ENCODE data around the gene MAPK8.

The MAPK8 gene

DNA sequence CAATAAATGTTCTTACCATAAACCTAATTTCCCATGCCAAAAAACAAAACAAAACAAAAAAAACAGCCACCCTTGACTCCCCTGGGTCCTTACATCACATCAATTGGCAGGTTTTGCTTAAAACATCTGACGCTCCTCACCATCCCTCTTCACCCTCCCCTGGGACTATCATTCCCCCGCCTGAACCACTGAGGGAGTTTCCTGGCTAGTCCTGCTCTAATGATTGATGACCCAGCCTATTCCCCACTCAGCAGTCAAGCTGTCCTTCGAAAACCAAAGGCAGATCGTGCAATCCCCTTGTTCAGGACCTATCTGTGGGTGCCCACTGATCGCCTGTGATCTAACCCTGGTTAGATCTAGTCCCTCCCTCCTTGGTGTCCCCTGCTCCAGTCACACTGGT is 20.8 kb upstream of the MAPK8 start:
- Histone ChIP-seq H3K36me3 (ENCODE audit: insufficient read depth, insufficient read length, low read length) (no peaks in the 10 kb centered on the region), H3K4me1 (ENCODE audit: insufficient read depth, insufficient read length) (no peaks in the 10 kb centered on the region), H3K27me3 (ENCODE audit: insufficient read depth, insufficient read length) (no peaks in the 10 kb centered on the region), H3K9me3 (ENCODE audit: insufficient read depth, low read length) (peaks cover 10% of the 10 kb centered on the region; the same call in 1 of the 2 replicates), H3K4me3 (ENCODE audit: insufficient read length, low read depth) (no peak overlapping the region), H3K9ac (ENCODE audit: insufficient read length, low read depth) (no peak overlapping the region)
- DNase-seq (ENCODE audit: low read depth, low spot score) = no peak
- TF ChIP-seq SUZ12 (IDR thresholded peaks at IDR 0.05; ENCODE audit: extremely low read depth, insufficient read depth, insufficient read length) = no peak
- no peak for TF ChIP-seq YY1 (IDR thresholded peaks at IDR 0.05; ENCODE audit: insufficient read depth, insufficient read length)
- no peak for TF ChIP-seq ZNF274 (IDR thresholded peaks at IDR 0.05; ENCODE audit: low read depth, low read length)

DNA sequence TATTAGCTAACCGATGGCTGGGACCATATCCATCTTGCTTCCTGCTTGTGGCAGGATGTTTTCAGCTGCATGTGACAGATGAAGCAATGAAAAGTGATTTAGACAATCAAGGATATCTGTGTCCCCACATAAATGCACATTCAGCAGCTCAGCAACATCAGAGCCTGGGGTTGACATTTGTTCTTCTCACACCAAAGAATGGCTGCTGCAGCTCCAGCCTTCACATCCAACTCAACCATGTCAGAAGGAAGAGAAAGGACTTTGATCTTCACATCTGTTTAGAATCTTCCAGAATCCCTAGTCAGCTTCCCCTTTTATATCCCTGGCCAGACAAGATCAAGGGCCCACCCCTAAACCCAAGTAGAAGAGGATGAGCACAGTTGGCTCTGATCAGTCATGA is 20.1 kb upstream of the MAPK8 start:
- DNase-seq (ENCODE audit: low read depth, low spot score) = no peak
- TF ChIP-seq YY1 (IDR thresholded peaks at IDR 0.05; ENCODE audit: insufficient read depth, insufficient read length) = no peak
- no peak for TF ChIP-seq ZNF274 (IDR thresholded peaks at IDR 0.05; ENCODE audit: low read depth, low read length)
- TF ChIP-seq SUZ12 (IDR thresholded peaks at IDR 0.05; ENCODE audit: extremely low read depth, insufficient read depth, insufficient read length) = no peak

DNA sequence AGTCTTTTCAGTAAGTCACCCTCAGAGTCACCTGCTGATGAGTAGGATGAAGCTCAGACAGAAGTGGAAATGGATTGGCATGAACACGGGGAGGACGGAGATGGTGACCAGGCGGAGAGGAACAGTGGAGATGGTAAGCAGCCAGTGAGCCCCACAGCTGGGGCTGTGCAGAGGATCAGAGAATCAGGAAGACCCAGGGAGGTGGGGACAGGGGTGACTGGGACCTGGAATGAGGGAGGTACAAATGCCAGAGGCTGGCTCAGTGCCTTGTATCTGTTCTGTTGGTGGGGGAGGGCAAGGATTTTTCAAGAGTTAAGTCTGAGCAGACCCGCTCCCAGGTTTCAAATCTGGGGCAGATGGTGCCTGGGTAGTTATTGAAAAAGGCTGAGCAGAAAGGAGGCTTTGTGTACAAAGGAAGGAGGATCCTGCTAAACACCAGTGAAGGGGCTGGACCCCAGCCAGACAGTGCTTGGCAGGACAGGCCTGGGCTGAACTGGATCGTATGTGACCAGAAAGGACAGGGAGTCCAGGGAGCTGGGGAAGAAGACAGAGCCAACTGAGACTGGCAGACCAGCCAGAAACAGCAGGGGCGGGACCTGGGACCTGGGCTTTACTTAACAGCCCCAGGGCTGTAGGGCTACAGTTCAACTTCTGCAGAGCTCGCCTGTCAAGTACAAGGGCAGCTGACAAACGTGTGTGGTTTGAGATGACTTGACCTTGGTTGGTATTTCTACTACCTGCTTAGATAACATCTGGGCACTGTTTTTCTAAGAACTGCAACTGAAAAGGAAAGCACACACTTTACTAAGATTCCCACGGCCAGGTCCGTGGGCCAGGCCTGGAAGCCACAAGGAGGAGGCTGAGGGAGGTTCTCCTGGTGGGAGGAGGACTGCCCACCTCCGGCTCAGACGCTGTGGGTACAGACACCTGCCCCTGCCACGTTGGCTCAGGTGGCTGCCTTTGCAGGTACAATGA is 18.8 kb upstream of the MAPK8 start:
- H3K4me3 ChIP-seq (ENCODE audit: insufficient read length, low read depth) = no peak overlapping the region
- TF ChIP-seq ZNF274 (IDR thresholded peaks at IDR 0.05; ENCODE audit: low read depth, low read length) (no peak), SUZ12 (IDR thresholded peaks at IDR 0.05; ENCODE audit: extremely low read depth, insufficient read depth, insufficient read length) (no peak), YY1 (IDR thresholded peaks at IDR 0.05; ENCODE audit: insufficient read depth, insufficient read length) (no peak)
- no peaks in the 10 kb centered on the region for H3K4me1 ChIP-seq (ENCODE audit: insufficient read depth, insufficient read length)
- peaks cover 10% of the 10 kb centered on the region; the same call in 1 of the 2 replicates for H3K9me3 ChIP-seq (ENCODE audit: insufficient read depth, low read length)
- no peak for DNase-seq (ENCODE audit: low read depth, low spot score)
- H3K27me3 ChIP-seq (ENCODE audit: insufficient read depth, insufficient read length) = no peaks in the 10 kb centered on the region
- no peak overlapping the region for H3K9ac ChIP-seq (ENCODE audit: insufficient read length, low read depth)
- H3K36me3 ChIP-seq (ENCODE audit: insufficient read depth, insufficient read length, low read length) = no peaks in the 10 kb centered on the region

More for the DNA sequence above, 20.1 kb upstream of the MAPK8 start:
- no peaks in the 10 kb centered on the region for H3K36me3 ChIP-seq (ENCODE audit: insufficient read depth, insufficient read length, low read length)
- H3K4me3 ChIP-seq (ENCODE audit: insufficient read length, low read depth) = no peak overlapping the region
- no peaks in the 10 kb centered on the region for H3K4me1 ChIP-seq (ENCODE audit: insufficient read depth, insufficient read length)
- no peaks in the 10 kb centered on the region for H3K27me3 ChIP-seq (ENCODE audit: insufficient read depth, insufficient read length)
- H3K9ac ChIP-seq (ENCODE audit: insufficient read length, low read depth) = no peak overlapping the region
- H3K9me3 ChIP-seq (ENCODE audit: insufficient read depth, low read length) = peaks cover 10% of the 10 kb centered on the region; the same call in 1 of the 2 replicates

DNA sequence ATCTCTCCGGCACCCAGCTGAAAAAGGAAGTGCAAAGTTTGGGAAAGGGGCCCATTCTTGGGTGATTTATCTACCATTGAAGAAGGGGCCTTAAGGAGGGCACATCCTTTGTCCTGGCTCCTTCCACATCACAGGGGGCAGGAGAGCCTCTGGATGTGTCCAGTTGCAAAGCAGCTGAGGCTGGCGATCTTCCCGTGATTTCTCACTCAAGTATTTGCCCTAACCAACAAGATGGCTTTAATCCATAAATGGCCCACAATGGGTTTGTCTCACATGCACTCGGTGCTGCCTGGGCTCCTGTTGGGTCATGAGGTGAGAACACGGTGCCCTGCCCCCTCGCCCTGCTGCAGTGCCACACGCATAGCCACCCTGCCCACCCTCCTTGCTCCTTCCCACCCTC is 17.8 kb upstream of the MAPK8 start:
- TF ChIP-seq SUZ12 (IDR thresholded peaks at IDR 0.05; ENCODE audit: extremely low read depth, insufficient read depth, insufficient read length) (no peak), ZNF274 (IDR thresholded peaks at IDR 0.05; ENCODE audit: low read depth, low read length) (no peak), YY1 (IDR thresholded peaks at IDR 0.05; ENCODE audit: insufficient read depth, insufficient read length) (no peak)
- Histone ChIP-seq H3K9me3 (ENCODE audit: insufficient read depth, low read length) (peaks cover 8% of the 10 kb centered on the region; the same call in 1 of the 2 replicates), H3K36me3 (ENCODE audit: insufficient read depth, insufficient read length, low read length) (no peaks in the 10 kb centered on the region), H3K27me3 (ENCODE audit: insufficient read depth, insufficient read length) (no peaks in the 10 kb centered on the region), H3K4me1 (ENCODE audit: insufficient read depth, insufficient read length) (no peaks in the 10 kb centered on the region), H3K9ac (ENCODE audit: insufficient read length, low read depth) (no peak overlapping the region), H3K4me3 (ENCODE audit: insufficient read length, low read depth) (no peak overlapping the region)
- DNase-seq (ENCODE audit: low read depth, low spot score) = no peak

DNA sequence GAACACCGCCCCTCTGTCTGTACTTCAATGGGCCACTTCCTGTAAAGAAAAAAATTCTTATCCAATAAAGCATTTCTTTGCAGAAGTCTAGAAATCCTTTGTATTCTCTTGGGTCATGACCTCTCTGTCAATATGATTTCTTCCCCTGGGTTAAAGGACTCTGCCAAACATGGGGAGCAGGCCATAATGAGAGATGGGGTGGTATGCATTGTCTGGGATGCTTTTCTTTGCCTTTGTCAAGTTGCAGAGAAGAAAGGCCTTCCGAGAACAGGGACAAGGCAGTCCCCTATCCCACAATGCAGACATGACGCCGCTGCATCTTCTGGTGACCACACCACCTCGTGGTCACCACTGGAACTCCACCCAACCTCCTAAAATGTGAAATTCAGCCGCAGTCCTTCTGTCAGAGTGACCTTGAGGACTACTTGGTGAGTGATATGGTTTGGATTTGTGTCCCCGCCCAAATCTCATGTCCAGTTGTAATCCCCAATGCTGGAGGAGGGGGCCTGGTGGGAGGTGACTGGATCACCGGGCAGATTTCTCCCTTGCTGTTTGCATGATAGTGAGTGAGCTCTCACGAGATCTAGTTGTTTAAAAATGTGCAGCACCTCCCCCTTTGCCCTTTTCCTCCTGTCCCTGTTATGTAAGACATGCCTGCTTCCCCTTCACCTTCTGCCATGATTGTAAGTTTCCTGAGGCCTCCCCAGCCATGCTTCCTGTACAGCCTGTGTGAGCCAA is 16.8 kb upstream of the MAPK8 start:
- TF ChIP-seq SUZ12 (IDR thresholded peaks at IDR 0.05; ENCODE audit: extremely low read depth, insufficient read depth, insufficient read length) (no peak), YY1 (IDR thresholded peaks at IDR 0.05; ENCODE audit: insufficient read depth, insufficient read length) (no peak), ZNF274 (IDR thresholded peaks at IDR 0.05; ENCODE audit: low read depth, low read length) (no peak)
- no peak overlapping the region for H3K4me3 ChIP-seq (ENCODE audit: insufficient read length, low read depth)

DNA sequence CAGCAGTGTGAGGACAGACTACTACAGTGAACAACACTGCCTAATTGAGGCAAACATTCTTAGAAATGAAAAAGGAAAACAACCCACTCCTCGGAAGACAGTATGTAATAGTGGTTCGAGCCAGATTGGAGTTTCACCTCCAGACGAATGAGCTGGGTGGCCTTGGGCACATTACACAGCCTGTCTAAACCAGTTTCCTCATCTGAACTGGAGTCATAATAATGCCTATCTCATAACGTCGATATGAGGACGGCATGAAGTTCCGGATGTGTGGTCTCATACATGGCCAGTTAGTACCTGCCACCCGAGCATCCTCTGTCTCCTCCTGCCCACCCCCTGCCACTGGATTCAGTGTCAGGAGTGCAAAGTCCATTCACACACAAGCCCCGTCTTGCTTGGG is 16.2 kb upstream of the MAPK8 start:
- Histone ChIP-seq H3K36me3 (ENCODE audit: insufficient read depth, insufficient read length, low read length) (no peaks in the 10 kb centered on the region), H3K27me3 (ENCODE audit: insufficient read depth, insufficient read length) (no peaks in the 10 kb centered on the region), H3K4me3 (ENCODE audit: insufficient read length, low read depth) (no peak overlapping the region), H3K4me1 (ENCODE audit: insufficient read depth, insufficient read length) (no peaks in the 10 kb centered on the region), H3K9ac (ENCODE audit: insufficient read length, low read depth) (no peak overlapping the region), H3K9me3 (ENCODE audit: insufficient read depth, low read length) (no peaks in the 10 kb centered on the region)
- TF ChIP-seq YY1 (IDR thresholded peaks at IDR 0.05; ENCODE audit: insufficient read depth, insufficient read length) (no peak), SUZ12 (IDR thresholded peaks at IDR 0.05; ENCODE audit: extremely low read depth, insufficient read depth, insufficient read length) (no peak)
- no peak for DNase-seq (ENCODE audit: low read depth, low spot score)

More for the DNA sequence above, 16.8 kb upstream of the MAPK8 start:
- no peaks in the 10 kb centered on the region for H3K4me1 ChIP-seq (ENCODE audit: insufficient read depth, insufficient read length)
- H3K36me3 ChIP-seq (ENCODE audit: insufficient read depth, insufficient read length, low read length) = no peaks in the 10 kb centered on the region
- no peaks in the 10 kb centered on the region for H3K27me3 ChIP-seq (ENCODE audit: insufficient read depth, insufficient read length)
- H3K9me3 ChIP-seq (ENCODE audit: insufficient read depth, low read length) = no peaks in the 10 kb centered on the region
- DNase-seq (ENCODE audit: low read depth, low spot score) = peak; percentile 48
- no peak overlapping the region for H3K9ac ChIP-seq (ENCODE audit: insufficient read length, low read depth)

DNA sequence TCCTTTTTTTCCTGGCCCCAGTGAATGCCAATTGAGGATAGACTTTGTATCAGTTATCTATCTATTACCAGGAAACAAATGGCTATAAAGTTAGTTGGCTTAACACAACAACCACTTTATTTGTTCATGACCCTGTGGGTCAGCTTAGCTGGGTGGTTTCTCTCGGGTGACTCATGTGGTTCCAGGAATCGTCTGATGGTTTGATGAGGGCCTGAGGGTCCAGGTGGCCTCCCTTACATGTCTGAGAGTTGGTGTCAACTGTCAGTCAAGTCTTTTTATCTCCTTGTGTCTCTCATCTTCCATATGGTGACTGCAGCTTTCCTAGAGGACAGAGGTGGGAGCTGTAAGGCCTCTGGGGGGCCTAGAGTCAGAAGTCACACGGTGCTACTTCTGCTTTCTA is 15.3 kb upstream of the MAPK8 start:
- TF ChIP-seq SUZ12 (IDR thresholded peaks at IDR 0.05; ENCODE audit: extremely low read depth, insufficient read depth, insufficient read length) (no peak), YY1 (IDR thresholded peaks at IDR 0.05; ENCODE audit: insufficient read depth, insufficient read length) (no peak), ZNF274 (IDR thresholded peaks at IDR 0.05; ENCODE audit: low read depth, low read length) (no peak)
- H3K36me3 ChIP-seq (ENCODE audit: insufficient read depth, insufficient read length, low read length) = no peaks in the 10 kb centered on the region
- no peaks in the 10 kb centered on the region for H3K9me3 ChIP-seq (ENCODE audit: insufficient read depth, low read length)
- no peaks in the 10 kb centered on the region for H3K4me1 ChIP-seq (ENCODE audit: insufficient read depth, insufficient read length)
- H3K27me3 ChIP-seq (ENCODE audit: insufficient read depth, insufficient read length) = no peaks in the 10 kb centered on the region
- H3K4me3 ChIP-seq (ENCODE audit: insufficient read length, low read depth) = no peak overlapping the region
- H3K9ac ChIP-seq (ENCODE audit: insufficient read length, low read depth) = no peak overlapping the region
- DNase-seq (ENCODE audit: low read depth, low spot score) = no peak
